Ovary (tissue), 9 donors: Measurements from ENCODE around the gene HOXB2. TPM values are rescaled to one million over a fixed set of nuclear protein-coding genes. Genes with fewer than 3 reads are reported as not detected.

Experiments
- DNase-seq, 5 donors: peaks; one replicate each; pipeline ENCODE4 v3.0.0-alpha.2; 2019 to 2020
- H3K27ac ChIP-seq, 2 donors: fragments of 200-600 bp; one replicate each; pipeline versions ENCODE4 v1.5.1 to v1.8.0; 2019 to 2022
- H3K27me3 ChIP-seq: fragments of 200-600 bp; one replicate; pipeline ENCODE4 v1.8.0; 2022
- H3K36me3 ChIP-seq: fragments of 200-600 bp; sonication (generic); one replicate; pipeline ENCODE4 v1.5.1; 2019
- H3K4me1 ChIP-seq: one replicate; pipeline ENCODE4 v1.8.1; 2013; ENCODE audit warnings: mild to moderate bottlenecking, moderate library complexity; ENCODE audit not compliant: insufficient read depth
- H3K4me3 ChIP-seq: fragments of 200-600 bp; sonication (generic); one replicate; pipeline ENCODE4 v1.5.1; 2017
- H3K9me3 ChIP-seq, 2 donors: fragments of 200-600 bp in 1 of 2; sonication (generic) in 1 of 2; one replicate each; pipeline versions ENCODE4 v1.5.1 to v1.8.1; 2013 to 2019; ENCODE audit warnings: mild to moderate bottlenecking in 1 of 2, moderate library complexity in 1 of 2
- EP300 ChIP-seq: sonication (generic); formaldehyde crosslinking; IDR thresholded peaks from one replicate; pipeline ENCODE4 v1.6.1; 2017; ENCODE audit warnings: antibody characterized with exemption
- POLR2A ChIP-seq: fragments of 450-650 bp; IDR thresholded peaks from one replicate; pipeline ENCODE4 v1.6.1; 2017; ENCODE audit warnings: antibody characterized with exemption, mild to moderate bottlenecking, moderate library complexity
- WGBS, 3 donors: extraction: QIAGEN DNeasy Blood & Tissue Kit in 1 of 3; methylation state at CpG; one replicate each; pipeline versions ENCODE4 v1.1.5 to v1.1.7; 2013 to 2017; 5-methylcytosine and 5-hydroxymethylcytosine counted together
- intact Hi-C, 4 donors: fragments of 100-400 bp; cut with DNase I; formaldehyde crosslinking; loops; one replicate each; pipeline versions ENCODE4 v1.11.0 to v1.15.1; 2022 to 2023
- polyA plus RNA-seq, 2 donors: library from polyadenylated mRNA; stranded (reverse); fragments of 200-250 nt in 1 of 2; fragments of 350-450 nt in 1 of 2; fragmentation: Illumina TruSeq in 1 of 2; extraction: RNeasy Lipid Tissue Mini Kit (QIAGEN cat#74804) in 1 of 2; gene quantifications; one replicate each; pipeline ENCODE4 v1.2.3, GENCODE V29; 2013 to 2014
- total RNA-seq, 7 donors: library from RNA; depleted of rRNA in 2 of 7; stranded (reverse); fragments of >200 nt in 2 of 7; fragmentation: NEBNext Ultra II Directional in 3 of 7; extraction: Animal tissue kit (Norgen Biotek cat#: 25700) in 3 of 7; gene quantifications; one replicate each; pipeline versions ENCODE4 v1.1.0 to v1.2.4, GENCODE V29; 2016 to 2023
- TF ChIP-seq, protein P1 (sequence below), 3 donors: fragments of 450-650 bp in 2 of 3; fragments of 200-600 bp in 1 of 3; IDR thresholded peaks; one replicate each; pipeline versions ENCODE4 v1.5.1 to v1.8.0; 2016 to 2022; ENCODE audit warnings: antibody characterized with exemption in 3 of 3, mild to moderate bottlenecking in 1 of 3
- donor health status: DM: no; HTN: no; CAD: no; lungs with moderate emphysema.
- donor health status: DM: no; HTN: no; CAD: no.
- donor health status: Bipolar disorder and iron deficiency.
- donor health status: DM: yes; HTN: yes; CAD: no.
- donor health status: DM: no; HTN: no; CAD: no.
- donor health status: DM: yes; HTN: yes; CAD: no.

Gene HOXB2
- total and polyA plus RNA-seq, 9 donors = 1.2 to 24.5 (median 7.0) TPM

DNA sequence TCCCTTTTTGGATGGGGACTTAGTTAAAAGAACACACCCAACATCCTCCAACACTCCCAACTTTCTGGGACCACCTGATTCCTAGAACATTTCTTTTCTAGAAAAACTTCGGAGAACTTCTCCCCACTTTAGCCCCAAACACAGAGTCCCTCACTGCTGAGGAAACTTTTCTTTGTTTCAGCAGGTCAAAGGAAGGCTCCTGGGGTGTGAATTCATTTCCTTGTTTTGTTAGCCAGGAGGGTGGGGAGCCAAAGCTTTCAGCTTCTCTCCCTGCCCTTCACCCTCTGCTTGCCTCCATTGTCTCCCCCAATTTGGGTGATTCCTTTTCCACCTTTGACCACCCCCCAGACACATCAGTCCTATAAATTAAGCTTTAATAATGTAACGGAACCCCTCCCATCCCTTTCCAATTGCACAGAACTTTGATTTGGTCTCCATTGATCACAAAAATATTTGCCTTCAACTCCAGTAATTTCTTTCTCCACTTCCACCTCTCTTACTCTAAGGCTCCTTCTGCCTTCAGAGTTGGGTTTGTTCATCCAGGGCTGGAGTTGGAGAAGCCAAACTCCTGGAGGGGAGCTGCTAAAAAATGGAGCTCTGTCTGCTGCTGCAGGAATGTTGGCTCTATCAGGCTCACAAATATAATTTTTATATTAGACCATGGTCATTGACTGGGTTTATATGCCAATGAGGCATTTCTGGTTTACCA is 22.9 kb upstream of the HOXB2 start:
- no peaks in the 10 kb centered on the region for H3K27me3 ChIP-seq
- no peak overlapping the region for H3K4me3 ChIP-seq
- H3K27ac ChIP-seq = no peak overlapping the region
- WGBS, 3 donors = 60 to 62% (median 60%) methylated on average over 2 of the region's 2 CpGs
- TF ChIP-seq EP300 = no peak
- no peak for TF ChIP-seq POLR2A
- TF ChIP-seq, protein P1, sequence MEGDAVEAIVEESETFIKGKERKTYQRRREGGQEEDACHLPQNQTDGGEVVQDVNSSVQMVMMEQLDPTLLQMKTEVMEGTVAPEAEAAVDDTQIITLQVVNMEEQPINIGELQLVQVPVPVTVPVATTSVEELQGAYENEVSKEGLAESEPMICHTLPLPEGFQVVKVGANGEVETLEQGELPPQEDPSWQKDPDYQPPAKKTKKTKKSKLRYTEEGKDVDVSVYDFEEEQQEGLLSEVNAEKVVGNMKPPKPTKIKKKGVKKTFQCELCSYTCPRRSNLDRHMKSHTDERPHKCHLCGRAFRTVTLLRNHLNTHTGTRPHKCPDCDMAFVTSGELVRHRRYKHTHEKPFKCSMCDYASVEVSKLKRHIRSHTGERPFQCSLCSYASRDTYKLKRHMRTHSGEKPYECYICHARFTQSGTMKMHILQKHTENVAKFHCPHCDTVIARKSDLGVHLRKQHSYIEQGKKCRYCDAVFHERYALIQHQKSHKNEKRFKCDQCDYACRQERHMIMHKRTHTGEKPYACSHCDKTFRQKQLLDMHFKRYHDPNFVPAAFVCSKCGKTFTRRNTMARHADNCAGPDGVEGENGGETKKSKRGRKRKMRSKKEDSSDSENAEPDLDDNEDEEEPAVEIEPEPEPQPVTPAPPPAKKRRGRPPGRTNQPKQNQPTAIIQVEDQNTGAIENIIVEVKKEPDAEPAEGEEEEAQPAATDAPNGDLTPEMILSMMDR (IDR thresholded peaks at IDR 0.05) = no peak
- no peak for DNase-seq
- H3K9me3 ChIP-seq = no peaks in the 10 kb centered on the region
- H3K4me1 ChIP-seq = no peaks in the 10 kb centered on the region
- no peaks in the 10 kb centered on the region for H3K36me3 ChIP-seq
- intact Hi-C loops = no loop called here

- 48 to 83% (median 56%) methylated on average over 6 of the region's 6 CpGs for WGBS, 3 donors
- Histone ChIP-seq H3K27me3 (no peaks in the 10 kb centered on the region), H3K9me3 (no peaks in the 10 kb centered on the region), H3K4me1 (no peaks in the 10 kb centered on the region), H3K27ac (no peak overlapping the region), H3K4me3 (no peak overlapping the region), H3K36me3 (no peaks in the 10 kb centered on the region)
- intact Hi-C loops = no loop called here
- DNase-seq = no peak
- no peak for TF ChIP-seq POLR2A
- TF ChIP-seq, protein P1 (IDR thresholded peaks at IDR 0.05) = no peak
- no peak for TF ChIP-seq EP300
These were observed 22.3 kb upstream of the HOXB2 start for GRCh38 chr17:48567209-48567608.

GRCh38 chr17:48566717-48567116 is 21.8 kb upstream of the HOXB2 start:
- Histone ChIP-seq H3K36me3 (no peaks in the 10 kb centered on the region), H3K27ac (no peak overlapping the region), H3K27me3 (no peaks in the 10 kb centered on the region), H3K4me1 (no peaks in the 10 kb centered on the region), H3K4me3 (no peak overlapping the region), H3K9me3 (no peaks in the 10 kb centered on the region)
- intact Hi-C loops = no loop called here
- DNase-seq = no peak
- TF ChIP-seq, protein P1 (IDR thresholded peaks at IDR 0.05) = no peak
- TF ChIP-seq POLR2A (no peak), EP300 (no peak)
- 46 to 60% (median 50%) methylated on average over 2 of the region's 2 CpGs for WGBS, 3 donors

DNA sequence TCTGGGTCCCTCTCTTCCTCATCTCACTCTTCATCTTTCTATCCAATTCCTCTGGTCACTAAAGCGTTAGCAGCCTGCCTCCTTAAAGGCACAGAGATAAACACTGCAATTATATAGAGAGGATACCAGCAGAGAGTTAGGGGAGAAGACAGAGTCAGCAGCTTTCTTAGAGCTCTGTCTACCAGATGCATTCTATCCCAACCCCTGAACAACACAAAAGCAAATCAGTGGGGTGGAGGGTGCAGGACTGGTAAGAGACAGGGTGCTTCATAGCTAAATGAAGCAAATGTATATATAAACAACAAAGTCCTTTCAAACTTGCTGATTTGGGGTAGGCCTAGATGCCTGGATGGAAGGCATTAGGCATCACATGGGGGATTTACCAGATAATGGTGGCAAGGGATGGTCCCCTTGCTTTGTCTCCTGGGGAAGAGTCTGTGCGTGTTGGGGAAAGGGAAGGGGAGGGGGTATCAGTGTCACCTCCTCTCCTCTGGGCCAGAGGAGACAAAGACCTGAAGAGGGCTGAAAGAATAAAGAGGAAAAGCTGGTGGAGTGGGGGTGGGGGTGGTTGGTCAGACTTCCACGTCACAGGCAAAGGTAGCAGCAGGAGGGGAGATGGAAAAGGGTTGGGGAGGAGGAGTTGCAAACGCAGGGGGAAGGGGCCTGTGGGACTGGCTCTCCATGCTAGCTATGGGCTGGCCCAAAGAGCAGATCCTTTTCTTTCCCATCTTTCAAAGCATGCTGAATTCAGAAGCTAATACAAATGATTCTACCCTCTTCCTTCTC is 21.2 kb upstream of the HOXB2 start:
- DNase-seq = no peak
- H3K9me3 ChIP-seq = no peaks in the 10 kb centered on the region
- no peaks in the 10 kb centered on the region for H3K36me3 ChIP-seq
- no peak overlapping the region for H3K4me3 ChIP-seq
- no peaks in the 10 kb centered on the region for H3K4me1 ChIP-seq
- WGBS, 3 donors = 47 to 79% (median 60%) methylated on average over 4 of the region's 4 CpGs
- no peak overlapping the region for H3K27ac ChIP-seq
- H3K27me3 ChIP-seq = no peaks in the 10 kb centered on the region
- TF ChIP-seq, protein P1 (IDR thresholded peaks at IDR 0.05) = no peak
- no peak for TF ChIP-seq EP300
- TF ChIP-seq POLR2A = no peak
- intact Hi-C loops = no loop called here
